BLaER1 treated with 17β-estradiol and CSF1 and Interleukin-3, amounts not matched to agents 10 nM and 100 nM (cell line): ENCODE results near the gene ZMYM2.

Experiments
- H3K27ac ChIP-seq, 11 experiments: shearing (Covaris generic); formaldehyde crosslinking; 2 replicates each; pipeline ENCODE4 v1.8.1; 2022
- H3K27me3 ChIP-seq, 11 experiments: shearing (Covaris generic); formaldehyde crosslinking; 2 replicates each; pipeline ENCODE4 v1.8.1; 2022
- H3K36me3 ChIP-seq, 11 experiments: shearing (Covaris generic); formaldehyde crosslinking; 2 replicates each; pipeline ENCODE4 v1.8.1; 2022
- H3K4me1 ChIP-seq, 10 experiments: shearing (Covaris generic); formaldehyde crosslinking; 2 replicates each; pipeline ENCODE4 v1.8.1; 2022
- H3K4me2 ChIP-seq, 11 experiments: shearing (Covaris generic); formaldehyde crosslinking; 2 replicates each; pipeline ENCODE4 v1.8.1; 2022
- H3K4me3 ChIP-seq, 10 experiments: shearing (Covaris generic); formaldehyde crosslinking; 2 replicates each; pipeline ENCODE4 v1.8.1; 2022
- H3K9ac ChIP-seq, 11 experiments: shearing (Covaris generic); formaldehyde crosslinking; 2 replicates each; pipeline ENCODE4 v1.8.1; 2022
- H3K9me3 ChIP-seq, 11 experiments: shearing (Covaris generic); formaldehyde crosslinking; replicated peaks in 1 of 11; 2 replicates each; pipeline ENCODE4 v1.8.1; 2022
- H4K20me1 ChIP-seq, 11 experiments: shearing (Covaris generic); formaldehyde crosslinking; 2 replicates each; pipeline ENCODE4 v1.8.1; 2022
- Cebpa-rat ChIP-seq, 11 experiments: shearing (Covaris generic); IDR thresholded peaks; 2 replicates each; pipeline ENCODE4 v1.8.1; 2022

The ZMYM2 gene

DNA sequence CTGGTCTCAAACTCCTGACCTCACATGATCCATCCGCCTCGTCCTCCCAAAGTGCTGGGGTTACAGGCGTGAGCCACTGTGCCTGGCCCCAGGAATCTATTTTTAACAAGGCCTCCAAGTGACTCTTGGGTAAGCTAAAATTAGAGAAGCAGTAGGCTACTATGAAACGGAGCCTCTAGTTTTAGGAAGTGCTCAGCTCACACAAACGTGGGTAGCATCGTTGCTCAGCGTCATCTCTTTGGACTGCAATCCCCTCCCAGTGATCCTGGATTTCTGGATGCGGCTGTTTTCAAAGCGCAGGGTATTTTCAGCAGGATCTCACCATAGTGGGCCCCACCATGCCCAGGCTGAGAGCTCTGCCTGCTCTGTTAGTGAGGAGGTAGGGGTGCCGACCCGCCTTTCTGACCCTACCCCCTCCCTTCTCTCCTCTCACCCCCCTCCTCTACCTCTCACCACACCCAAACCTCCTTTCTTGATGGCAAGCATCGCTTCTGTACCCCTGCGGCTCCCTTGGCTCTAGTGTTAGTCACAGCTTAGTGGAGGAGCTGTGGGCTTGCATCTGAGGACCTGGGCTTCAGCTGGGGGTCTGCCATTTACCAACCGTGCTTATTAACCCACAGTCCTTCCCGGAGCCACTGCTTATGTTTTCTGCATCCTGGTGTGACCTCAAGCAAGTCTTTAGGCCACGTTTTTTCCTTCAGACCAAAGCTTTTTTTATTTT lies 168.2 kb downstream of the ZMYM2 start:
- Histone ChIP-seq H3K27ac (no peak overlapping the region), H3K4me3 (peak overlapping the region in 1 of 10 experiments; percentile 73; a peak in 1 of 20 replicates), H3K4me1 (peaks cover 14 to 26% (median 16%) of the 10 kb centered on the region in 10 experiments), H3K36me3 (no peaks in the 10 kb centered on the region), H3K27me3 (peaks cover 57 to 81% (median 67%) of the 10 kb centered on the region in 11 experiments), H3K9ac (no peak overlapping the region), H3K9me3 (no peaks in the 10 kb centered on the region; a peak in 1 of 22 replicates), H4K20me1 (peaks cover 0 to 23% (median 4%) of the 10 kb centered on the region in 11 experiments; a peak in 8 of 22 replicates), H3K4me2 (peak overlapping the region in 3 of 11 experiments; percentile 38 to 93 (median 92); a peak in 4 of 22 replicates)
- TF ChIP-seq Cebpa-rat (IDR thresholded peaks at IDR 0.05): no peak

DNA sequence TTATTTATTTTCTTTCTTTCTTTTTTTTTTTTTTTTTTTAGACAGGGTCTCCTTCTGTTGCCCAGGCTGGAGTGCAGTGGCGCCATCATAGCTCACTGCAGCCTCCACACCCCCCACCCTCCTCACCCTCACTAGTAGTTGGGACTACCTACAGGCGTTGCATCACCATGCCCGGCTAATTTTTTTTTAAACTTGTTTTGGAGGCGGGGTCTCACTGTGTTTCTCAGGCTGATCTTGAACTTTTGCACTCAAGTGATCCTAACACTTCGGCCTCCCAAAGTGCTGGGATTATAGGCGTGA lies 168.7 kb downstream of the ZMYM2 start:
- peak overlapping the region in 1 of 11 experiments; percentile 70; a peak in 1 of 22 replicates for H3K27ac ChIP-seq
- peaks cover 14 to 26% (median 16%) of the 10 kb centered on the region in 10 experiments for H3K4me1 ChIP-seq
- peaks cover 57 to 84% (median 68%) of the 10 kb centered on the region in 11 experiments for H3K27me3 ChIP-seq
- peak overlapping the region in 2 of 11 experiments; percentile 78; a peak in 2 of 22 replicates for H3K9ac ChIP-seq
- H3K4me3 ChIP-seq: peak overlapping the region in 8 of 10 experiments; percentile 44 to 73 (median 56); a peak in 14 of 20 replicates
- TF ChIP-seq Cebpa-rat (IDR thresholded peaks at IDR 0.05): no peak
- H4K20me1 ChIP-seq: peaks cover 0 to 23% (median 4%) of the 10 kb centered on the region in 11 experiments; a peak in 8 of 22 replicates
- H3K4me2 ChIP-seq: peak overlapping the region in 10 of 11 experiments; percentile 71 to 93 (median 84); a peak in 16 of 22 replicates
- H3K36me3 ChIP-seq: no peaks in the 10 kb centered on the region
- no peaks in the 10 kb centered on the region; a peak in 1 of 22 replicates for H3K9me3 ChIP-seq

- Histone ChIP-seq H3K4me2 (peak overlapping the region; percentile 71 to 93 (median 78)), H3K36me3 (no peaks in the 10 kb centered on the region), H3K9me3 (no peaks in the 10 kb centered on the region; a peak in 1 of 22 replicates), H3K4me1 (peaks cover 14 to 26% (median 16%) of the 10 kb centered on the region in 10 experiments), H3K27me3 (peaks cover 57 to 84% (median 71%) of the 10 kb centered on the region in 11 experiments), H3K9ac (peak overlapping the region in 10 of 11 experiments; percentile 26 to 78 (median 53); a peak in 15 of 22 replicates), H4K20me1 (peaks cover 0 to 23% (median 4%) of the 10 kb centered on the region in 11 experiments; a peak in 8 of 22 replicates), H3K4me3 (peak overlapping the region; percentile 44 to 73 (median 56)), H3K27ac (peak overlapping the region in 4 of 11 experiments; percentile 42 to 70 (median 60); a peak in 8 of 22 replicates)
- TF ChIP-seq Cebpa-rat (IDR thresholded peaks at IDR 0.05): no peak
Measured at GRCh38 chr13:20127562-20128458, 169.3 kb downstream of the ZMYM2 start.

DNA sequence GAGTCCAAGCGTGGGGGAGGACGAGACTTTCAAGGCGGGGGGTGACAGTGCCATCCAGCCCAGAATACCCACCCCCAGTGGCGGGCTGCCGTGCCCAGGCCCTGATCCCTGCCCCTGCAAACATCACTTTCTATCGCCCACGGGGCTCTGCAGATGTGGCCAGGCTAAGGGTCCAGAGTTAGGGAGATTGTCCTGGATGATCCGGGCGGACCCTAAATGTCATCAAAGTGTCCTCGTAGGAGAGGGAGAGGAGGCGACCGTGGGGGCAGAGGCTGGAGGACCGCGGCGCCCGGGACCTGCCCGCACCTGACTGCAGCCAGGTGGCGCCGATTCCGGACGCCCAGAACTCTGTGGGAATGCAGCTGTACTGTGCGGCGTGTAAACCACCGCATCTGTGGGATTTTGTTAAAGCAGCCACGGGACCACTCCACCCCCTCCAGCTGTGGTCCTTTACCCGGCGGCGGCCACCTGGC lies 170.0 kb downstream of the ZMYM2 start:
- no peaks in the 10 kb centered on the region; a peak in 1 of 22 replicates for H3K9me3 ChIP-seq
- H3K4me3 ChIP-seq: peak overlapping the region; percentile 44 to 73 (median 56)

GRCh38 chr13:20129076-20129475 lies 170.5 kb downstream of the ZMYM2 start:
- H3K4me2 ChIP-seq: peak overlapping the region in 9 of 11 experiments; percentile 71 to 93 (median 78); a peak in 11 of 22 replicates
- H3K36me3 ChIP-seq: no peaks in the 10 kb centered on the region
- H3K27ac ChIP-seq: no peak overlapping the region
- no peaks in the 10 kb centered on the region; a peak in 1 of 22 replicates for H3K9me3 ChIP-seq
- peaks cover 0 to 23% (median 4%) of the 10 kb centered on the region in 11 experiments; a peak in 8 of 22 replicates for H4K20me1 ChIP-seq
- peak overlapping the region in 1 of 10 experiments; percentile 54; a peak in 3 of 20 replicates for H3K4me3 ChIP-seq
- TF ChIP-seq Cebpa-rat (IDR thresholded peaks at IDR 0.05): no peak
- H3K4me1 ChIP-seq: peaks cover 14 to 26% (median 16%) of the 10 kb centered on the region in 10 experiments
- peaks cover 53 to 79% (median 71%) of the 10 kb centered on the region in 11 experiments for H3K27me3 ChIP-seq
- H3K9ac ChIP-seq: no peak overlapping the region

More for the DNA sequence above, 170.0 kb downstream of the ZMYM2 start:
- Histone ChIP-seq H3K4me2 (peak overlapping the region; percentile 71 to 93 (median 78)), H3K27ac (peak overlapping the region in 2 of 11 experiments; percentile 70; a peak in 4 of 22 replicates), H4K20me1 (peaks cover 0 to 23% (median 4%) of the 10 kb centered on the region in 11 experiments; a peak in 8 of 22 replicates), H3K9ac (peak overlapping the region in 10 of 11 experiments; percentile 26 to 78 (median 53); a peak in 11 of 22 replicates), H3K36me3 (no peaks in the 10 kb centered on the region), H3K4me1 (peaks cover 14 to 26% (median 16%) of the 10 kb centered on the region in 10 experiments), H3K27me3 (peaks cover 55 to 82% (median 71%) of the 10 kb centered on the region in 11 experiments)
- TF ChIP-seq Cebpa-rat (IDR thresholded peaks at IDR 0.05): no peak

- Histone ChIP-seq H3K4me2 (no peak overlapping the region), H3K27ac (no peak overlapping the region), H3K36me3 (no peaks in the 10 kb centered on the region), H3K4me1 (peaks cover 14 to 26% (median 16%) of the 10 kb centered on the region in 10 experiments), H3K9me3 (no peaks in the 10 kb centered on the region; a peak in 1 of 22 replicates), H3K9ac (no peak overlapping the region), H3K27me3 (peaks cover 53 to 71% (median 65%) of the 10 kb centered on the region in 11 experiments), H4K20me1 (peaks cover 0 to 23% (median 4%) of the 10 kb centered on the region in 11 experiments; a peak in 8 of 22 replicates), H3K4me3 (no peak overlapping the region)
- no peak for TF ChIP-seq Cebpa-rat (IDR thresholded peaks at IDR 0.05)
Measured at GRCh38 chr13:20130012-20130411, 171.5 kb downstream of the ZMYM2 start.

DNA sequence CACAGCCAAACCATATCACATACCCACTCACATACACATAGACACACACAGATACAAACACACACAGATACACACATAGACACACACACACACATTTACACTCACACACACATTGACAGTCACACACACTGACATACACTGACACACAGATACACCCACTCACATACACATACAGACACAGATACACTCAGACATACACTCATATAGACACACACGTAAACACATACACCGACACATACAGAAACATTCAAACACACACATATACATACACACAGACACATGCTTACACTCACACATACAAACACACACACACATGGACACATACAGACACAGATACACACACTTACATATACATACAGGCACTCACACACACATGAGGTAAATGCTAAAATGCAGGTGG lies 172.1 kb downstream of the ZMYM2 start:
- Histone ChIP-seq H3K4me2 (no peak overlapping the region), H3K36me3 (no peaks in the 10 kb centered on the region), H3K4me1 (peaks cover 14 to 21% (median 16%) of the 10 kb centered on the region in 10 experiments), H4K20me1 (peaks cover 0 to 23% (median 4%) of the 10 kb centered on the region in 11 experiments; a peak in 8 of 22 replicates), H3K27ac (no peak overlapping the region), H3K27me3 (peaks cover 49 to 65% (median 59%) of the 10 kb centered on the region in 11 experiments), H3K9ac (no peak overlapping the region), H3K4me3 (no peak overlapping the region), H3K9me3 (no peaks in the 10 kb centered on the region; a peak in 1 of 22 replicates)
- TF ChIP-seq Cebpa-rat (IDR thresholded peaks at IDR 0.05): no peak
